Breast epithelium (tissue), 3 donors: Measurements from ENCODE around the gene SAFB2.

Experiments
- POLR2A ChIP-seq: fragments of 450-650 bp; IDR thresholded peaks from one replicate; pipeline ENCODE4 v1.6.1; 2016; ENCODE audit warnings: antibody characterized with exemption, mild to moderate bottlenecking, moderate library complexity
- POLR2AphosphoS5 ChIP-seq, 3 donors: sonication (generic); formaldehyde crosslinking; IDR thresholded peaks; one replicate each; pipeline ENCODE4 v1.6.1; 2017; ENCODE audit warnings: antibody characterized with exemption in 3 of 3
- TF ChIP-seq, protein P1 (sequence below), 3 donors: fragments of 450-650 bp; IDR thresholded peaks; one replicate each; pipeline ENCODE4 v1.5.1; 2016 to 2017; ENCODE audit warnings: antibody characterized with exemption in 3 of 3, mild to moderate bottlenecking in 3 of 3, moderate library complexity in 3 of 3

DNA sequence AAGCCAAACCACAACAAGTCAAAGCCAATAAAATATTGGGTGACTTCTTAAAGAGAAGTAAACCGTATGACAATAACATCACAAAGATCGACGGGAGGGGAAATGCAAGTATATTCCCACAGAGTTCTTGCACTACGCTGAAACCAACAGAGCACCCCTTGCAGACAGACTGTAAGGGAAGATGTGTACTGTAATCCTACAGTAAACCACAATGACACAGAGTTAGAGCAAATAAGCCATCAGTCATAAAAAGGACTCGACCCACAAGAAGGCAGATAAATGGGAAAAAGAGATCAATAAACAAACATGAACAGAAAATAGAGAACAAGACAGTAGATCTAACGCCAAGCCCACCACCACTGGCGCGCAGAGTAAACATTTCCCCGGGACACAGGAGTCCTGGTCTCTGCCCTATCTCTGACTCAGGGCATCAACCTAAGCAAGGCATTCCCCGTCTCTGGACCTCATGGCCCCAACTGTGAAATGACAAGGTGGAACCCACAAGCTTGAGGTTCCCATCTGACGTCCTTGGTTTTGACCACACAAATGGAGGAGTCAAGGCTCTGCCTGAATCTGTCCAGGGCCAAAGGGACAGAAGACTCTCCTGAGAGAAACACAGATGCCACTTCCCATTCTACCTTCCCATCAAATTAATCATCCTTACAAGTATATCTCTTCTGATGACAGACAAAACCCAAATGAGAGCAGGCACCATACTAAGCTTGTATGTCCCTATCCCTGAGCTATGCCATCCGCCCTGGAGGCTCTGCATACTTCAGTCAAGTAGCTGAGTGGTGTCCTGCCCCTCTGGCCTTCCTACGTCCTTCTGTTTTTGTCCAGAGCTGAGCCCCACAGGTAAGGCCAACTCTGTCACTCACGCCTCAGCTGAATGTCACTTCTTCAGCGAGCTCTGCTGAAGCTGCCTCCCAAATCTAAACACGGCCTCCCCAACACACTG lies 15.0 kb downstream of the SAFB2 start:
- TF ChIP-seq POLR2A (no peak), POLR2AphosphoS5 (IDR thresholded peaks at IDR 0.05) (no peak)
- TF ChIP-seq, protein P1, sequence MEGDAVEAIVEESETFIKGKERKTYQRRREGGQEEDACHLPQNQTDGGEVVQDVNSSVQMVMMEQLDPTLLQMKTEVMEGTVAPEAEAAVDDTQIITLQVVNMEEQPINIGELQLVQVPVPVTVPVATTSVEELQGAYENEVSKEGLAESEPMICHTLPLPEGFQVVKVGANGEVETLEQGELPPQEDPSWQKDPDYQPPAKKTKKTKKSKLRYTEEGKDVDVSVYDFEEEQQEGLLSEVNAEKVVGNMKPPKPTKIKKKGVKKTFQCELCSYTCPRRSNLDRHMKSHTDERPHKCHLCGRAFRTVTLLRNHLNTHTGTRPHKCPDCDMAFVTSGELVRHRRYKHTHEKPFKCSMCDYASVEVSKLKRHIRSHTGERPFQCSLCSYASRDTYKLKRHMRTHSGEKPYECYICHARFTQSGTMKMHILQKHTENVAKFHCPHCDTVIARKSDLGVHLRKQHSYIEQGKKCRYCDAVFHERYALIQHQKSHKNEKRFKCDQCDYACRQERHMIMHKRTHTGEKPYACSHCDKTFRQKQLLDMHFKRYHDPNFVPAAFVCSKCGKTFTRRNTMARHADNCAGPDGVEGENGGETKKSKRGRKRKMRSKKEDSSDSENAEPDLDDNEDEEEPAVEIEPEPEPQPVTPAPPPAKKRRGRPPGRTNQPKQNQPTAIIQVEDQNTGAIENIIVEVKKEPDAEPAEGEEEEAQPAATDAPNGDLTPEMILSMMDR (IDR thresholded peaks at IDR 0.05): no peak
